A673 (cell line): ENCODE results near the gene PLCB2.

Experiments used
- CTCF ChIP-seq: fragments of 300-800, 200-600 bp; sonication (generic); conservative IDR thresholded peaks from 2 replicates; pipeline ENCODE4 v1.5.1; 2017; ENCODE audit warnings: low read depth, mild to moderate bottlenecking, antibody characterized with exemption, low read length, moderate library complexity, mixed read lengths
- EZH2 ChIP-seq: fragments of 200-600 bp; sonication (generic); IDR thresholded peaks from 2 replicates; pipeline ENCODE4 v1.6.1; 2017; ENCODE audit warnings: borderline replicate concordance, low read depth, mild to moderate bottlenecking, mixed read lengths, antibody characterized with exemption, low read length; ENCODE audit not compliant: poor library complexity, severe bottlenecking

DNA sequence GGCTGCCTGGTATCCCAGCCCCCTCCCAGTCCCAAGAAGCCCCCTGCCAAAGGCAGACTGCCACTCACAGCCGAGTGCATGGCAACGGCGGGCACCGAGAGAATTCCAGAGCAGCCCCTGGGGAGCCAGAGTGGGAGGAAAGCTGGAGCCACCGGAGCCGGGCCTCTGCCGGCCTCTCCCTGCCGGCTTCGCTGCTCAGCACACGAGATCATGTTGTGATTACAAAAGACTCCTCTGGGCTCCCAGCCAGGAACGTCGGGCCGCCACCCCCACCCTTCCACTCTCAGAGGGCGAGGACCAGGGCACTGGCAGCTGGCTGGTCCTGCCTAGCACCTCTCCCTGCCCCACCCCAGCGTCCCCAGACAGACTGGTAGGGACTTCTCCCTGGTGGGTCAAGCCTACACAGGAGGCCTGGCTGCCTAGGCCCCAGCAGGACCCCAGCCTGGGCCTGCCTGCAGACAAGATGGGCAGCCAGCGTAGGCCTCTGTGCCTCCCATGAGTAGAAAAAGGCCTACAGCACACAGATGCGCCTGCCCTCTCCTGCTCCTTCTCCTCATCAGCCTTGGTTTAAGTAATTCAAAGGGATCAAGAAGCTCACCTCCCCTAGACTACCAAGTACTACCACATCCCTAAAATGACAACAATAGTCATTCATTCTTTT, 33.1 kb upstream of the PLCB2 start, which contains the start of gene CCDC9B:
- TF ChIP-seq CTCF (no peak), EZH2 (no peak)
